ENCODE measurements around the gene MACC1. TPM values are rescaled to one million over a fixed set of nuclear protein-coding genes. Genes with fewer than 3 reads are reported as not detected.

The MACC1 gene
- polyA plus RNA-seq, 1 donor (not counting 4 experiments of a cell fraction or from before 2014, with no cell fraction given): 16.4 TPM

- H3K27me3 ChIP-seq (ENCODE audit: control insufficient read depth, extremely low read depth, insufficient read depth, low read length): no peaks in the 10 kb centered on the region
- no peak overlapping the region for H3K9ac ChIP-seq (ENCODE audit: control insufficient read depth, extremely low read depth, insufficient read depth, low read length)
- no peak for DNase-seq (ENCODE audit: low read depth, low spot score)
- H4K20me1 ChIP-seq (ENCODE audit: control insufficient read depth, extremely low read depth, insufficient read depth, low read length): no peaks in the 10 kb centered on the region
- no peak overlapping the region for H3K4me2 ChIP-seq (ENCODE audit: control insufficient read depth, extremely low read depth, insufficient read depth, low read depth, low read length)
- H3K9me3 ChIP-seq (ENCODE audit: control insufficient read depth, low read depth, low read length): peaks cover 7% of the 10 kb centered on the region
- no peak overlapping the region for H2AFZ ChIP-seq (ENCODE audit: control insufficient read depth, low read length)
- dilution Hi-C loops (cut with MboI; ENCODE audit: extremely low pct_ligation_motif_present, low sequenced_read_pairs): no loop called here
- peaks cover 41% of the 10 kb centered on the region for H3K79me2 ChIP-seq (ENCODE audit: control insufficient read depth, insufficient read depth, low read length)
- peak; percentile 63 for FAIRE-seq
- H3K9me1 ChIP-seq (ENCODE audit: control insufficient read depth, extremely low read depth, insufficient read depth, low read length): no peaks in the 10 kb centered on the region
- no peak for TF ChIP-seq EZH2 (IDR thresholded peaks at IDR 0.05; ENCODE audit: low read length)
- H3K4me3 ChIP-seq (ENCODE audit: control insufficient read depth in 2 of 3, extremely low read depth in 1 of 3, insufficient read depth in 2 of 3, low read depth in 1 of 3, low read length in 3 of 3): no peak overlapping the region
- H3K36me3 ChIP-seq (ENCODE audit: control insufficient read depth in 2 of 2, extremely low read depth in 1 of 2, insufficient read depth in 2 of 2, low read length in 2 of 2): peaks cover under 1 to 7% of the 10 kb centered on the region in 2 experiments
- no peaks in the 10 kb centered on the region for H3K4me1 ChIP-seq (ENCODE audit: control insufficient read depth, extremely low read depth, insufficient read depth, low read length)
- no peak overlapping the region for H3K27ac ChIP-seq (ENCODE audit: control insufficient read depth, insufficient read depth, low read length)
Measured at GRCh38 chr7:20185988-20186387, 31.2 kb downstream of the MACC1 start.

DNA sequence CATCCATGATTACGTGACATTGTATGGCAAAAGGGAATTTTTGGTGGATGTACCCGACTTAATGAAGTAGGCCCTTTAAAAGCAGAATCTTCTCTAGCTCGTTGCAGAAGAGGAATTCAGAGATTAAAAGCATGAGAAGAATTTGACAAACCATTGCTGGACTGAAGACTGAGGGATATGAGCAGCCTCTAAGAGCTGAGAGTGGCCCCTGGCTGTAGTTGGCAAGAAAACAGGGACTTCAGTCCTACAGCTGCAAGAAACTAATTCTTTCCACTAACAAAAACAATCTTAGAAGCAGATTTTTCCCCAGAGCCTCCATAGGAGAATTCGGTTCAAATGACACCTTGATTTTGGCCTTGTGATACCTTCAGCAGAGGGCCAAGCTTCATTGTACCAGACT, 34.1 kb downstream of the MACC1 start:
- peaks cover 25% of the 10 kb centered on the region for H3K79me2 ChIP-seq (ENCODE audit: control insufficient read depth, insufficient read depth, low read length)
- no peaks in the 10 kb centered on the region for H4K20me1 ChIP-seq (ENCODE audit: control insufficient read depth, extremely low read depth, insufficient read depth, low read length)
- FAIRE-seq (no peak), DNase-seq (ENCODE audit: low read depth, low spot score) (no peak)
- no peak overlapping the region for H3K4me3 ChIP-seq (ENCODE audit: control insufficient read depth in 2 of 3, extremely low read depth in 1 of 3, insufficient read depth in 2 of 3, low read depth in 1 of 3, low read length in 3 of 3)
- H3K9me1 ChIP-seq (ENCODE audit: control insufficient read depth, extremely low read depth, insufficient read depth, low read length): no peaks in the 10 kb centered on the region
- no peaks in the 10 kb centered on the region for H3K27me3 ChIP-seq (ENCODE audit: control insufficient read depth, extremely low read depth, insufficient read depth, low read length)
- H3K9me3 ChIP-seq (ENCODE audit: control insufficient read depth, low read depth, low read length): no peaks in the 10 kb centered on the region
- no peak overlapping the region for H3K27ac ChIP-seq (ENCODE audit: control insufficient read depth, insufficient read depth, low read length)
- peaks cover 0 to 2% of the 10 kb centered on the region in 2 experiments for H3K36me3 ChIP-seq (ENCODE audit: control insufficient read depth in 2 of 2, extremely low read depth in 1 of 2, insufficient read depth in 2 of 2, low read length in 2 of 2)
- H3K4me2 ChIP-seq (ENCODE audit: control insufficient read depth, extremely low read depth, insufficient read depth, low read depth, low read length): no peak overlapping the region
- TF ChIP-seq CTCF (optimal IDR thresholded peaks at IDR 0.05 in 1 of 3, IDR thresholded peaks at IDR 0.05 in 1 of 3, conservative IDR thresholded peaks at IDR 0.05 in 1 of 3; ENCODE audit: extremely low read depth in 1 of 3, insufficient read depth in 2 of 3, low read length in 3 of 3): no peak
- TF ChIP-seq EZH2 (IDR thresholded peaks at IDR 0.05; ENCODE audit: low read length): no peak
- dilution Hi-C loops (cut with MboI; ENCODE audit: extremely low pct_ligation_motif_present, low sequenced_read_pairs): no loop called here
- no peak overlapping the region for H3K9ac ChIP-seq (ENCODE audit: control insufficient read depth, extremely low read depth, insufficient read depth, low read length)
- no peaks in the 10 kb centered on the region for H3K4me1 ChIP-seq (ENCODE audit: control insufficient read depth, extremely low read depth, insufficient read depth, low read length)
- no peak overlapping the region for H2AFZ ChIP-seq (ENCODE audit: control insufficient read depth, low read length)

DNA sequence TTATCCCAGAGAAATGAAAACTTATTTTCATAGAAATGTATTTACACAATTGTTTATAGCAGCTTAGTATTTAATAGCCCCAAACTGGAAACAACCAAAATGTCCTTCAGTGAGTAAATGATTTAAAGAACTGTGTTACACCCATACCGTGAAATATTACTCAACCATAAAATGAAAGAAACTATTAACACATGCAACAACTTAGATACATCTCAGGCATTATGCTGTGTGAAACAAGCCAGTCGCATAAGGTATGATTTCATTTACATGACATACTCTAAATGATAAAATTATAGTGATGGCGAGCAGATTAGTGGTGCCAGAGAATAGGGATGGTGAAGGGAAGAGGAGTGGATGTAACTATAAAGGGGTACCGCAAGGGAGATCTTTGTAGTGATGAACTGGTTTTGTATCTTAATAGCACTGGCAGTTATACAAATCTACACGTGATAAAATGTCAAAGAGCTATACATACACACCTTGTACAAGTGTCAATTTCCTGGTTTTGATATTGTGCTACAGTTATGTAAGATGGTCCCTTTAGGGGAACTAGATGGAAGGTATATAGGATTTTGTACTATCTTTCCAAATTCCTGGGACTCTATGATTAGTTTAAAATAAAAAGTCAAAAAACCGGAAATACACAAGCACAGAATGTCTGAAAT, 40.5 kb downstream of the MACC1 start:
- DNase-seq (ENCODE audit: low read depth, low spot score) (no peak), FAIRE-seq (no peak)
- no peaks in the 10 kb centered on the region for H3K9me3 ChIP-seq (ENCODE audit: control insufficient read depth, low read depth, low read length)
- H3K36me3 ChIP-seq (ENCODE audit: control insufficient read depth in 2 of 2, extremely low read depth in 1 of 2, insufficient read depth in 2 of 2, low read length in 2 of 2): peaks cover 0 to 2% of the 10 kb centered on the region in 2 experiments
- dilution Hi-C loops (cut with MboI; ENCODE audit: extremely low pct_ligation_motif_present, low sequenced_read_pairs): no loop called here
- H3K27ac ChIP-seq (ENCODE audit: control insufficient read depth, insufficient read depth, low read length): no peak overlapping the region
- H3K4me3 ChIP-seq (ENCODE audit: control insufficient read depth in 2 of 3, extremely low read depth in 1 of 3, insufficient read depth in 2 of 3, low read depth in 1 of 3, low read length in 3 of 3): no peak overlapping the region
- H4K20me1 ChIP-seq (ENCODE audit: control insufficient read depth, extremely low read depth, insufficient read depth, low read length): no peaks in the 10 kb centered on the region
- no peak overlapping the region for H2AFZ ChIP-seq (ENCODE audit: control insufficient read depth, low read length)
- no peak overlapping the region for H3K9ac ChIP-seq (ENCODE audit: control insufficient read depth, extremely low read depth, insufficient read depth, low read length)
- H3K27me3 ChIP-seq (ENCODE audit: control insufficient read depth, extremely low read depth, insufficient read depth, low read length): no peaks in the 10 kb centered on the region
- H3K4me2 ChIP-seq (ENCODE audit: control insufficient read depth, extremely low read depth, insufficient read depth, low read depth, low read length): no peak overlapping the region
- H3K79me2 ChIP-seq (ENCODE audit: control insufficient read depth, insufficient read depth, low read length): peaks cover 12% of the 10 kb centered on the region
- H3K9me1 ChIP-seq (ENCODE audit: control insufficient read depth, extremely low read depth, insufficient read depth, low read length): no peaks in the 10 kb centered on the region
- no peaks in the 10 kb centered on the region for H3K4me1 ChIP-seq (ENCODE audit: control insufficient read depth, extremely low read depth, insufficient read depth, low read length)
- TF ChIP-seq EZH2 (IDR thresholded peaks at IDR 0.05; ENCODE audit: low read length) (no peak), CTCF (optimal IDR thresholded peaks at IDR 0.05 in 1 of 3, IDR thresholded peaks at IDR 0.05 in 1 of 3, conservative IDR thresholded peaks at IDR 0.05 in 1 of 3; ENCODE audit: extremely low read depth in 1 of 3, insufficient read depth in 2 of 3, low read length in 3 of 3) (no peak)

All from keratinocyte (primary cell).